Tibial nerve (tissue), 4 donors: ENCODE data around the gene ALK.

ENCODE experiments used
- EP300 ChIP-seq, 2 donors: sonication (generic); formaldehyde crosslinking; IDR thresholded peaks; one replicate each; pipeline ENCODE4 v1.6.1; 2017; ENCODE audit warnings: antibody characterized with exemption in 2 of 2, mild to moderate bottlenecking in 1 of 2
- TF ChIP-seq, protein P1 (sequence below), 5 experiments: fragments of 200-600 bp in 3 of 5; fragments of 450-650 bp in 2 of 5; sonication (generic) in 3 of 5; IDR thresholded peaks; one replicate each; pipeline ENCODE4 v1.5.1; 2016 to 2019; ENCODE audit warnings: antibody characterized with exemption in 5 of 5, mild to moderate bottlenecking in 3 of 5, moderate library complexity in 2 of 5

- TF ChIP-seq, protein P1, sequence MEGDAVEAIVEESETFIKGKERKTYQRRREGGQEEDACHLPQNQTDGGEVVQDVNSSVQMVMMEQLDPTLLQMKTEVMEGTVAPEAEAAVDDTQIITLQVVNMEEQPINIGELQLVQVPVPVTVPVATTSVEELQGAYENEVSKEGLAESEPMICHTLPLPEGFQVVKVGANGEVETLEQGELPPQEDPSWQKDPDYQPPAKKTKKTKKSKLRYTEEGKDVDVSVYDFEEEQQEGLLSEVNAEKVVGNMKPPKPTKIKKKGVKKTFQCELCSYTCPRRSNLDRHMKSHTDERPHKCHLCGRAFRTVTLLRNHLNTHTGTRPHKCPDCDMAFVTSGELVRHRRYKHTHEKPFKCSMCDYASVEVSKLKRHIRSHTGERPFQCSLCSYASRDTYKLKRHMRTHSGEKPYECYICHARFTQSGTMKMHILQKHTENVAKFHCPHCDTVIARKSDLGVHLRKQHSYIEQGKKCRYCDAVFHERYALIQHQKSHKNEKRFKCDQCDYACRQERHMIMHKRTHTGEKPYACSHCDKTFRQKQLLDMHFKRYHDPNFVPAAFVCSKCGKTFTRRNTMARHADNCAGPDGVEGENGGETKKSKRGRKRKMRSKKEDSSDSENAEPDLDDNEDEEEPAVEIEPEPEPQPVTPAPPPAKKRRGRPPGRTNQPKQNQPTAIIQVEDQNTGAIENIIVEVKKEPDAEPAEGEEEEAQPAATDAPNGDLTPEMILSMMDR (IDR thresholded peaks at IDR 0.05): no peak
- TF ChIP-seq EP300 (IDR thresholded peaks at IDR 0.05): no peak
Measured at GRCh38 chr2:29918941-29919340, 2.4 kb downstream of the ALK start.
